ENCODE results near the gene NUDT6.
"Not testable (repeated sequence)": the region's sequence is repeated elsewhere in the genome, so short reads cannot be mapped to it uniquely, and the experiment has no call there.

NUDT6 gene

DNA sequence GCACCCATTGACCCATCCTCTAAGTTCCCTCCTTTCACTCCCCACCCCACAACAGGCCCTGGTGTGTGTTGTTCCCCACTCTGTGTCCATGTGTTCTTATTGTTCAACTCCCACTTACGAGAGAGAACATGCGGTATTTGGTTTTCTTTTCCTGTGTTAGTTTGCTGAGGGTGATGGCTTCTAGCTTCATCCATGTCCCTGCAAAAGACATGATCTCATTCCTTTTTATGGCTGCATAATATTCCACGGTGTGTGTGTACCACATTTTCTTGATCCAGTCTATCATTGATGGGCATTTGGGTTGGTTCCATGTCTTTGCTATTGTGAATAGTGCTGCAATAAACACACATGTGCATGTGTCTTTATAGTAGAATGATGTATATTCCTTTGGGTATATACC, 54.2 kb downstream of the NUDT6 start:
- not testable (repeated sequence) for H3K36me3 ChIP-seq (ENCODE audit: control insufficient read depth, low read depth, low read length); H3K4me3 ChIP-seq (ENCODE audit: low read length); H3K27ac ChIP-seq (ENCODE audit: low read length); H3K27me3 ChIP-seq (ENCODE audit: control insufficient read depth, insufficient read depth, low read length); H3K9ac ChIP-seq (ENCODE audit: low read length); H3K9me3 ChIP-seq (ENCODE audit: control insufficient read depth, low read depth, low read length); H3K4me1 ChIP-seq (ENCODE audit: control insufficient read depth, low read depth, low read length)

DNA sequence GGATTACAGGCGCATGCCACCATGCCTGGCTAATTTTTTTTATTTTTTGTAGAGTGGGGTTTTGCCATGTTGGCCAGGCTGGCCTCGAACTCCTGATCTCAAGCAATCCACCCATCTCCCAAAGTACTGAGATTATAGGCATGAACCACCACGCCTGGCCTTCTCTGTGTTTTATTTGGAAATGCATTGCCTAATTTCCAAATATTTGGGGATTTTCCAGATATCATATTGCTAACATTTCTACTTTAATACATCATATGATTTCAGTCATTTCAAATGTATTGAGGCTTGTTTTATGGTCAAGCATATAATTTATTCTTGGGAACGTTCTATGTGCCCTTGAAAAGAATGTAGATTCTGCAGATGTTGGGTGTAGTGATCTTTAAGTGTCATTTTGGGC, 57.0 kb downstream of the NUDT6 start:
- Histone ChIP-seq H3K9ac (ENCODE audit: low read length) (no peak overlapping the region), H3K36me3 (ENCODE audit: control insufficient read depth, low read depth, low read length) (peaks cover 3% of the 10 kb centered on the region), H3K4me3 (ENCODE audit: low read length) (no peak overlapping the region), H3K27me3 (ENCODE audit: control insufficient read depth, insufficient read depth, low read length) (no peaks in the 10 kb centered on the region), H3K9me3 (ENCODE audit: control insufficient read depth, low read depth, low read length) (no peaks in the 10 kb centered on the region), H3K27ac (ENCODE audit: low read length) (no peak overlapping the region), H3K4me1 (ENCODE audit: control insufficient read depth, low read depth, low read length) (peaks cover 8% of the 10 kb centered on the region)

- no peak overlapping the region for H3K9ac ChIP-seq (ENCODE audit: low read length)
- peaks cover 7% of the 10 kb centered on the region for H3K36me3 ChIP-seq (ENCODE audit: control insufficient read depth, low read depth, low read length)
- no peaks in the 10 kb centered on the region for H3K9me3 ChIP-seq (ENCODE audit: control insufficient read depth, low read depth, low read length)
- peaks cover 14% of the 10 kb centered on the region for H3K4me1 ChIP-seq (ENCODE audit: control insufficient read depth, low read depth, low read length)
- no peaks in the 10 kb centered on the region for H3K27me3 ChIP-seq (ENCODE audit: control insufficient read depth, insufficient read depth, low read length)
- no peak overlapping the region for H3K27ac ChIP-seq (ENCODE audit: low read length)
- no peak overlapping the region for H3K4me3 ChIP-seq (ENCODE audit: low read length)
Measured at GRCh38 chr4:122863639-122864038, 58.8 kb downstream of the NUDT6 start.

GRCh38 chr4:122861172-122861943, 61.0 kb downstream of the NUDT6 start:
- H3K27me3 ChIP-seq (ENCODE audit: control insufficient read depth, insufficient read depth, low read length): no peaks in the 10 kb centered on the region
- no peak overlapping the region for H3K9ac ChIP-seq (ENCODE audit: low read length)
- H3K9me3 ChIP-seq (ENCODE audit: control insufficient read depth, low read depth, low read length): no peaks in the 10 kb centered on the region
- no peak overlapping the region for H3K27ac ChIP-seq (ENCODE audit: low read length)
- peaks cover 24% of the 10 kb centered on the region for H3K4me1 ChIP-seq (ENCODE audit: control insufficient read depth, low read depth, low read length)
- H3K4me3 ChIP-seq (ENCODE audit: low read length): no peak overlapping the region
- H3K36me3 ChIP-seq (ENCODE audit: control insufficient read depth, low read depth, low read length): peaks cover 7% of the 10 kb centered on the region

- H3K9me3 ChIP-seq (ENCODE audit: control insufficient read depth, low read depth, low read length): no peaks in the 10 kb centered on the region
- H3K27me3 ChIP-seq (ENCODE audit: control insufficient read depth, insufficient read depth, low read length): no peaks in the 10 kb centered on the region
- peaks cover 49% of the 10 kb centered on the region for H3K4me1 ChIP-seq (ENCODE audit: control insufficient read depth, low read depth, low read length)
- no peak overlapping the region for H3K4me3 ChIP-seq (ENCODE audit: low read length)
- no peak overlapping the region for H3K9ac ChIP-seq (ENCODE audit: low read length)
- H3K27ac ChIP-seq (ENCODE audit: low read length): no peak overlapping the region
- H3K36me3 ChIP-seq (ENCODE audit: control insufficient read depth, low read depth, low read length): peaks cover 5% of the 10 kb centered on the region
Measured at GRCh38 chr4:122858705-122859104, 63.7 kb downstream of the NUDT6 start.

GRCh38 chr4:122857160-122857559, 65.2 kb downstream of the NUDT6 start:
- H3K27me3 ChIP-seq (ENCODE audit: control insufficient read depth, insufficient read depth, low read length): no peaks in the 10 kb centered on the region
- peaks cover 53% of the 10 kb centered on the region for H3K4me1 ChIP-seq (ENCODE audit: control insufficient read depth, low read depth, low read length)
- H3K36me3 ChIP-seq (ENCODE audit: control insufficient read depth, low read depth, low read length): peaks cover 12% of the 10 kb centered on the region
- H3K9ac ChIP-seq (ENCODE audit: low read length): no peak overlapping the region
- H3K9me3 ChIP-seq (ENCODE audit: control insufficient read depth, low read depth, low read length): no peaks in the 10 kb centered on the region
- no peak overlapping the region for H3K27ac ChIP-seq (ENCODE audit: low read length)
- no peak overlapping the region for H3K4me3 ChIP-seq (ENCODE audit: low read length)

GRCh38 chr4:122855353-122855890, 67.0 kb downstream of the NUDT6 start:
- Histone ChIP-seq H3K9me3 (ENCODE audit: control insufficient read depth, low read depth, low read length) (no peaks in the 10 kb centered on the region), H3K9ac (ENCODE audit: low read length) (no peak overlapping the region), H3K27me3 (ENCODE audit: control insufficient read depth, insufficient read depth, low read length) (no peaks in the 10 kb centered on the region), H3K4me1 (ENCODE audit: control insufficient read depth, low read depth, low read length) (peaks cover 53% of the 10 kb centered on the region), H3K27ac (ENCODE audit: low read length) (no peak overlapping the region), H3K36me3 (ENCODE audit: control insufficient read depth, low read depth, low read length) (peaks cover 14% of the 10 kb centered on the region), H3K4me3 (ENCODE audit: low read length) (no peak overlapping the region)

DNA sequence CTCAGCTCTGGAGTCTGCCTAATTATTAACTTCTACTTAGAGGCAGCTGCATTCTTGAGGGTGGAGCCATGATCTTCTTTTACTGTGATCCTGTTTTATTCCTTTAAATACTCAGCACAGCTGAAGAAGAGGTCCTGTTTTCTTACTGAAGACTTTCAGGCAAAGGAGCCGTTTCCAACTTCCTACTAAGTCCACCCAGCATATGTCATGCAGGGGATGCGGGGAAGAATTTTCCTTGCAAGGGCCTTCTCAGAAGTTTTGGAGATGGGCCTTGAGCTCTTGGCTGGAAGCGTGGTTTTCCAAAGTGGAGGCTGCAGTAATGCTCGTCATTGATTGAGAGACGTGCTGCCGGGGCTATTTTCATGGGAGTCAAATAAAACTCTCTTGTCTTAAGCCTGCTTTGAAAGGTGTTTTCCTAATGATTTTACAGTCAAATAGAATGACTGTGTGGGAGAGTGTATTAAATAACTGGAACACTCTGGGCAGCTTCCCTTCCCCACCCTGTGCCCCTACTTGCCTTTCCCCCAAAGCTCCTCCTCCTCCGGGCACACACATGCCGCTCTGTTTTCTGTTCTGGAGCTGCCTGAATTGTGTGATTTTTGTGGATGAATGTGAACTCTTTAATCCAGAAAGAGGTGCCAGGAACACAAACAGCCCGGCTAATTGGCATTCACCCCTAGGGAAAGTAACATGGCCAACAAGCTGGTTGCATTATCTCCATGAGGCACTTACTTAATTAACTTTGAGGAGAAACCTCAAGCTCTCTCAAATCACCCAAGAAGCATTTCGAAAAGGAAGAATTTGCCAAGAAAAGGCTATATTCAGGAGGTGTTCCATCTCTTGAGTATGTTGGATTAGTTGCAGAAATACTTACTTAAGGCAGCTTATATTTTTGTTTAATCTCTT, 67.7 kb downstream of the NUDT6 start:
- H3K4me1 ChIP-seq (ENCODE audit: control insufficient read depth, low read depth, low read length): peaks cover 53% of the 10 kb centered on the region
- peaks cover 14% of the 10 kb centered on the region for H3K36me3 ChIP-seq (ENCODE audit: control insufficient read depth, low read depth, low read length)
- H3K4me3 ChIP-seq (ENCODE audit: low read length): no peak overlapping the region
- no peak overlapping the region for H3K9ac ChIP-seq (ENCODE audit: low read length)
- H3K27me3 ChIP-seq (ENCODE audit: control insufficient read depth, insufficient read depth, low read length): no peaks in the 10 kb centered on the region
- H3K9me3 ChIP-seq (ENCODE audit: control insufficient read depth, low read depth, low read length): no peaks in the 10 kb centered on the region
- no peak overlapping the region for H3K27ac ChIP-seq (ENCODE audit: low read length)

DNA sequence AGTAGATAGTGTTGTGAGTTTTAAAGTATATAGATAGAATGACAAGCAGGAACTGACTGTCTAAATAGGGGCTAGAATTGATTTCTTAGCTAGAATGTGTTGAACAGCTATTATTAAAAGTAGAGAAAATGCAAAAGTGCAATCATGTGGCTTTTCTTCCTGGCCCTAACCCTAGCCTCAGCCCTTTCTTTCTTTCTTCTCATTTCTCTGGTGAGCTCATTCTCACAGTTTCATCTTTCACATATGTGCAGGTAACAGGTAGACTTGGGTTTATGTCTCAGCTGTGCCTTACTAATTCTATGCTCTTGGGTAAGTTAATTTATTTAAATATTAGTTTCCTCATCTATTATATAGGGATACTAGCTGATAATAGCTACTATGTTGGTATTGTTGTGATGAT, 70.8 kb downstream of the NUDT6 start:
- Histone ChIP-seq H3K9me3 (ENCODE audit: control insufficient read depth, low read depth, low read length) (no peaks in the 10 kb centered on the region), H3K4me3 (ENCODE audit: low read length) (no peak overlapping the region), H3K9ac (ENCODE audit: low read length) (no peak overlapping the region), H3K4me1 (ENCODE audit: control insufficient read depth, low read depth, low read length) (peaks cover 49% of the 10 kb centered on the region), H3K27me3 (ENCODE audit: control insufficient read depth, insufficient read depth, low read length) (no peaks in the 10 kb centered on the region), H3K27ac (ENCODE audit: low read length) (no peak overlapping the region), H3K36me3 (ENCODE audit: control insufficient read depth, low read depth, low read length) (peaks cover 13% of the 10 kb centered on the region)

DNA sequence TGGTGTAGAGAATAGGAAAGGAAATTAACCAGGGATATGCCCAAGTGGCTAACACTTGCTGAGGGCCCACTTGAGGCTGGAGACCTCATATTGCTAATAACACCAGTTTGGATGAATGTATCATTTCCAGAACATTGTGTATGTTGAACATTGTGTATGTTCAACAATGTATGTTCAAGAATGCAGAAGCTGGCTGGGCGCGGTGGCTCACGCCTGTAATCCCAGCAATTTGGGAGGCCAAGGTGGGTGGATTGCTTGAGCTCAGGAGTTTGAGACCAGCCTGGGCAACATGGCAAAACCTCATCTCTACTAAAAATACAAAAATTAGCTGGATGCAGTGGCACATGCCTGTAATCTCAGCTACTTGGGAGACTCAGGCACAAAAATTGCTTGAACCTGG, 72.6 kb downstream of the NUDT6 start:
- peaks cover 52% of the 10 kb centered on the region for H3K4me1 ChIP-seq (ENCODE audit: control insufficient read depth, low read depth, low read length)
- not testable (repeated sequence) for H3K27me3 ChIP-seq (ENCODE audit: control insufficient read depth, insufficient read depth, low read length); H3K27ac ChIP-seq (ENCODE audit: low read length); H3K4me3 ChIP-seq (ENCODE audit: low read length); H3K9me3 ChIP-seq (ENCODE audit: control insufficient read depth, low read depth, low read length); H3K9ac ChIP-seq (ENCODE audit: low read length)
- peaks cover 22% of the 10 kb centered on the region for H3K36me3 ChIP-seq (ENCODE audit: control insufficient read depth, low read depth, low read length)

DNA sequence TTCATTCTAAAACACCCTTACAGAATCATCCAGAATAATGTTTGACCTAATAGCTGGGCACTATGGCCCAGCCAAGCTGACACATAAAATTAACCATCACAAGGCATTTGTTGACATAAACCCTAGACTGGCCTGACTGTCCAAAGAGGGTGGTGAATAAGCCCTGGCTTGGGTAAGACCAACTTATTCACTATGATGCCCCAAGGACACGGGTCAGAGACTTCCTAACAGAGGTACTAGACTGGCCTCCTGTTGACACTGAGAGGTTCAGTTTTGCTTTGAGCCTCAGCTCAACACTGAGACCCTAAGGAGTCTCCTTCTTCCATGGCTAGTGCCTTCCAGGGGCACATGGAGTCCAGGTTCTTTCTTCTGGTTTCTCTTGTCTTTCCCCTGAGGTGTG, 74.5 kb downstream of the NUDT6 start:
- H3K4me3 ChIP-seq (ENCODE audit: low read length): no peak overlapping the region
- H3K9me3 ChIP-seq (ENCODE audit: control insufficient read depth, low read depth, low read length): no peaks in the 10 kb centered on the region
- peaks cover 22% of the 10 kb centered on the region for H3K36me3 ChIP-seq (ENCODE audit: control insufficient read depth, low read depth, low read length)
- no peak overlapping the region for H3K9ac ChIP-seq (ENCODE audit: low read length)
- no peaks in the 10 kb centered on the region for H3K27me3 ChIP-seq (ENCODE audit: control insufficient read depth, insufficient read depth, low read length)
- H3K27ac ChIP-seq (ENCODE audit: low read length): no peak overlapping the region
- H3K4me1 ChIP-seq (ENCODE audit: control insufficient read depth, low read depth, low read length): peaks cover 42% of the 10 kb centered on the region

Data from iPS-18a (cell line).